ENCODE results near the gene ACTG2. TPM values are rescaled to one million over a fixed set of nuclear protein-coding genes. Genes with fewer than 3 reads are reported as not detected.

Gene ACTG2
- total and polyA plus RNA-seq, 2 donors from 2014 or later, result 6.6 to 13.7 TPM

DNA sequence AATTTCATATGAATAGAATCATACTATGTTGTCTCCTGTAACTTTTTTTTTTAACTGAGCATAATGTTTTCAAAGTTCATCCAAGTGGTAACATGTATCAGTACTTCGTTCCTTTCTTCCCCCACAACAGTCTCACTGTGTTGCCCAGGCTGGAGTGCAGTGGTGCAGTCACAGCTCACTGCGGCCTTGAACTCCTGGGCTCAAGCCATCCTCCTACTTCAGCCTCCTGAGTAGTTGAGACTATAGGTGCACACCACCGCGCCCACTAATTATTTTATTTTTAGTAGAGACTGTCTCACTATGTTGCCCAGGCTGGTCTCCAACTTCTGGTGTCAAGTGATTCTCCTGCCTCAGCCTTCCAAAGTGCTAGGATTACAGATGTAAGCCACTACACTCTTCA lies 68.5 kb downstream of the ACTG2 start:
- no peak for FAIRE-seq
- DNase-seq, result no peak
- no peaks in the 10 kb centered on the region for H3K27me3 ChIP-seq (ENCODE audit: control insufficient read depth, insufficient read depth, low read length)
- no peak overlapping the region for H3K9ac ChIP-seq (ENCODE audit: low read length in 3 of 3)
- TF ChIP-seq, protein P1, sequence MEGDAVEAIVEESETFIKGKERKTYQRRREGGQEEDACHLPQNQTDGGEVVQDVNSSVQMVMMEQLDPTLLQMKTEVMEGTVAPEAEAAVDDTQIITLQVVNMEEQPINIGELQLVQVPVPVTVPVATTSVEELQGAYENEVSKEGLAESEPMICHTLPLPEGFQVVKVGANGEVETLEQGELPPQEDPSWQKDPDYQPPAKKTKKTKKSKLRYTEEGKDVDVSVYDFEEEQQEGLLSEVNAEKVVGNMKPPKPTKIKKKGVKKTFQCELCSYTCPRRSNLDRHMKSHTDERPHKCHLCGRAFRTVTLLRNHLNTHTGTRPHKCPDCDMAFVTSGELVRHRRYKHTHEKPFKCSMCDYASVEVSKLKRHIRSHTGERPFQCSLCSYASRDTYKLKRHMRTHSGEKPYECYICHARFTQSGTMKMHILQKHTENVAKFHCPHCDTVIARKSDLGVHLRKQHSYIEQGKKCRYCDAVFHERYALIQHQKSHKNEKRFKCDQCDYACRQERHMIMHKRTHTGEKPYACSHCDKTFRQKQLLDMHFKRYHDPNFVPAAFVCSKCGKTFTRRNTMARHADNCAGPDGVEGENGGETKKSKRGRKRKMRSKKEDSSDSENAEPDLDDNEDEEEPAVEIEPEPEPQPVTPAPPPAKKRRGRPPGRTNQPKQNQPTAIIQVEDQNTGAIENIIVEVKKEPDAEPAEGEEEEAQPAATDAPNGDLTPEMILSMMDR (IDR thresholded peaks at IDR 0.05; ENCODE audit: borderline replicate concordance, extremely low read depth, insufficient read depth), result no peak
- no peak overlapping the region for H3K4me3 ChIP-seq (ENCODE audit: low read length in 3 of 3)
- H3K4me1 ChIP-seq (ENCODE audit: control insufficient read depth in 2 of 3, insufficient read depth in 2 of 3, low read depth in 1 of 3, low read length in 3 of 3), result no peaks in the 10 kb centered on the region
- no peaks in the 10 kb centered on the region for H3K9me3 ChIP-seq (ENCODE audit: control insufficient read depth in 2 of 3, insufficient read depth in 1 of 3, low read length in 3 of 3)
- H3K27ac ChIP-seq (ENCODE audit: low read depth in 2 of 2, low read length in 2 of 2), result no peak overlapping the region
- H3K36me3 ChIP-seq (ENCODE audit: control insufficient read depth in 2 of 3, insufficient read depth in 3 of 3, low read length in 3 of 3), result peaks cover 0 to 27% (median 7%) of the 10 kb centered on the region in 3 donors
- intact Hi-C loops (cut with DNase I), result no loop called here

DNA sequence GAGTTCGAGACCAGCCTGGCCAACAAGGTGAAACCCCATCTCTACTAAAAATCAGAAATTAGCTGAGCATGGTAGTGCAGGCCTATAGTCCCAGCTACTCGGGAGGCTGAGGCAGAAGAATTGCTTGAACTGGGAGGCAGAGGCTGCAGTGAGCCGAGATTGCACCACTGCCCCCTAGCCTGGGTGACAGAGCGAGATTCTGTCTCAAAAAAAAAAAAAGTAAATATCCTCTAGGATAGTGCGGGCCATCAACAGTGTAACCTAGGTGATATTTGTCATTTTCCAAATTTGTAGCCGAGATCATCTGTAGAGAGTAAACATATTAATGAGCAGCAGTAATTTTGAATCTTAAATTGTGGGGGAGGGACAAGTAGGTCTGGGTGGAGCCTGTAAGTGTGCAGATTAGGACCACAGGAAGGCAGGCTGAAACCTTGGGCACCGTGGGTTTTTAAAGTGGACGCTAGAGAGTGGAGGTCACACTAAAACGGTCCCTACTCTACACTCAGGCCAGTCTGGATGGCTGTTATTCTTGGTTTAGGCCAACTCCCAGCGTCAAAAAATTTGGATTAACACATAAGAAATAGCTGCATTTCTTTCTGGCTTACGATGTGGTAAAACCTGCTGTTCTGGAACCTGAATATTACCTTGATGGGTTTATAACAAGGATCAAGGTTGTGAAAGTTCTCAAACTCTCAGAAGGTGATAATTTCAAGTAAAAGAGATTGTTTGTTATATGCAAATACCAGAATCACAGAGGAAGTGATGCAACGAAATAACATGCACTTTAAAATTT lies 69.2 kb downstream of the ACTG2 start:
- TF ChIP-seq, protein P1 (IDR thresholded peaks at IDR 0.05; ENCODE audit: borderline replicate concordance, extremely low read depth, insufficient read depth), result no peak
- no peak overlapping the region for H3K27ac ChIP-seq (ENCODE audit: low read depth in 2 of 2, low read length in 2 of 2)
- H3K9me3 ChIP-seq (ENCODE audit: control insufficient read depth in 2 of 3, insufficient read depth in 1 of 3, low read length in 3 of 3), result no peaks in the 10 kb centered on the region
- no peak overlapping the region for H3K4me3 ChIP-seq (ENCODE audit: low read length in 3 of 3)
- intact Hi-C loops (cut with DNase I), result no loop called here
- no peaks in the 10 kb centered on the region for H3K27me3 ChIP-seq (ENCODE audit: control insufficient read depth, insufficient read depth, low read length)
- no peak overlapping the region for H3K9ac ChIP-seq (ENCODE audit: low read length in 3 of 3)
- FAIRE-seq (no peak), DNase-seq (no peak)
- no peaks in the 10 kb centered on the region for H3K4me1 ChIP-seq (ENCODE audit: control insufficient read depth in 2 of 3, insufficient read depth in 2 of 3, low read depth in 1 of 3, low read length in 3 of 3)
- H3K36me3 ChIP-seq (ENCODE audit: control insufficient read depth in 2 of 3, insufficient read depth in 3 of 3, low read length in 3 of 3), result peaks cover 0 to 20% (median 7%) of the 10 kb centered on the region in 3 donors

DNA sequence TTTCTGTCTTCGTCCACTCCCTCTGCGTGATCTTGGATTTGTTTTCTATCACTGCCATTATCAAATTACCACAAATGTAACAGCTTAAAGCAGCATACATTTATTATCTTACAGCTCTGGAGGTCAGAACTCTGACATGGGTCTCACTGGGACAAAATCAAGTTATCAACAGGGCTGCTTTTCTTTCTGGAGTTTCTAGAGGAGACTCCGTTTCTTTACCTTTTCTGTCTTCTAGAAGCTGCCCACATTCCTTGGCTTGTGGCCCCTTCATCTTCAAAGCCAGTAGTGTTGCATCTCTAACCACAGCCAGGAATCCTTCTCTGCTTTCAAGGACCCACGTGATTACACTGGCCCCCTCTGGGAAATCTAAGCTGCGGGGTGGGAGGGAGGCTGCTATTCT lies 70.0 kb downstream of the ACTG2 start:
- Histone ChIP-seq H3K9ac (ENCODE audit: low read length in 3 of 3) (no peak overlapping the region), H3K4me3 (ENCODE audit: low read length in 3 of 3) (no peak overlapping the region), H3K4me1 (ENCODE audit: control insufficient read depth in 2 of 3, insufficient read depth in 2 of 3, low read depth in 1 of 3, low read length in 3 of 3) (no peaks in the 10 kb centered on the region), H3K36me3 (ENCODE audit: control insufficient read depth in 2 of 3, insufficient read depth in 3 of 3, low read length in 3 of 3) (peaks cover 0 to 18% (median 6%) of the 10 kb centered on the region in 3 donors), H3K27ac (ENCODE audit: low read depth in 2 of 2, low read length in 2 of 2) (no peak overlapping the region), H3K27me3 (ENCODE audit: control insufficient read depth, insufficient read depth, low read length) (no peaks in the 10 kb centered on the region), H3K9me3 (ENCODE audit: control insufficient read depth in 2 of 3, insufficient read depth in 1 of 3, low read length in 3 of 3) (no peaks in the 10 kb centered on the region)
- TF ChIP-seq, protein P1 (IDR thresholded peaks at IDR 0.05; ENCODE audit: borderline replicate concordance, extremely low read depth, insufficient read depth), result no peak
- intact Hi-C loops (cut with DNase I), result no loop called here
- no peak for FAIRE-seq
- no peak for DNase-seq
